ENCODE measurements around the gene UNK. TPM values are rescaled to one million over a fixed set of nuclear protein-coding genes. Genes with fewer than 3 reads are reported as not detected.
A peak's percentile ranks its signal among the peaks of the same experiment; 100 is the strongest.
"Not testable (repeated sequence)": the region's sequence is repeated elsewhere in the genome, so short reads cannot be mapped to it uniquely, and the experiment has no call there.

Gene UNK
- total RNA-seq, 4 donors from 2014 or later = 6.9 to 69.7 (median 45.5) TPM

- TF ChIP-seq POLR2A (IDR thresholded peaks at IDR 0.05) (no peak), CTCF (IDR thresholded peaks at IDR 0.05) (no peak)
- no peak for DNase-seq
- Histone ChIP-seq H3K4me3 (no peak overlapping the region), H3K9me3 (no peaks in the 10 kb centered on the region), H3K27me3 (no peaks in the 10 kb centered on the region), H3K4me1 (peaks cover 0 to 8% of the 10 kb centered on the region in 2 donors), H3K27ac (peak overlapping the region; percentile 72 to 81), H3K36me3 (no peaks in the 10 kb centered on the region)
- intact Hi-C loops (cut with DNase I; ENCODE audit: low total_unique reads) = no loop called here
These were observed 23.3 kb downstream of the UNK start for GRCh38 chr17:75807861-75808260.

- Histone ChIP-seq H3K36me3 (no peaks in the 10 kb centered on the region), H3K27me3 (no peaks in the 10 kb centered on the region), H3K27ac (peak overlapping the region; percentile 72 to 81), H3K4me3 (no peak overlapping the region), H3K9me3 (no peaks in the 10 kb centered on the region), H3K4me1 (peaks cover 0 to 8% of the 10 kb centered on the region in 2 donors)
- DNase-seq = no peak
- no peak for TF ChIP-seq POLR2A (IDR thresholded peaks at IDR 0.05)
- no peak for TF ChIP-seq CTCF (IDR thresholded peaks at IDR 0.05)
- intact Hi-C loops (cut with DNase I; ENCODE audit: low total_unique reads) = no loop called here
These were observed 23.9 kb downstream of the UNK start for GRCh38 chr17:75808549-75808904.

- Histone ChIP-seq H3K27ac (peak overlapping the region; percentile 72 to 81), H3K4me1 (peaks cover 0 to 8% of the 10 kb centered on the region in 2 donors), H3K36me3 (no peaks in the 10 kb centered on the region), H3K9me3 (no peaks in the 10 kb centered on the region), H3K4me3 (no peak overlapping the region), H3K27me3 (no peaks in the 10 kb centered on the region)
- no peak for TF ChIP-seq CTCF (IDR thresholded peaks at IDR 0.05)
- no peak for TF ChIP-seq POLR2A (IDR thresholded peaks at IDR 0.05)
- DNase-seq = peak; percentile 68 to 78
- intact Hi-C loops (cut with DNase I; ENCODE audit: low total_unique reads) = no loop called here
These were observed 24.5 kb downstream of the UNK start for GRCh38 chr17:75808905-75809621.

- Histone ChIP-seq H3K9me3 (no peaks in the 10 kb centered on the region), H3K27ac (peak overlapping the region; percentile 72 to 81), H3K27me3 (no peaks in the 10 kb centered on the region), H3K4me3 (no peak overlapping the region), H3K4me1 (peaks cover 0 to 8% of the 10 kb centered on the region in 2 donors), H3K36me3 (no peaks in the 10 kb centered on the region)
- intact Hi-C loops (cut with DNase I; ENCODE audit: low total_unique reads) = no loop called here
- TF ChIP-seq POLR2A (IDR thresholded peaks at IDR 0.05) = no peak
- TF ChIP-seq CTCF (IDR thresholded peaks at IDR 0.05) = no peak
- DNase-seq = peak in 1 of 2 donors; percentile 17
These were observed 25.1 kb downstream of the UNK start for GRCh38 chr17:75809631-75810111.

GRCh38 chr17:75810216-75810615 is 25.6 kb downstream of the UNK start:
- DNase-seq = peak in 1 of 2 donors; percentile 11
- TF ChIP-seq CTCF (IDR thresholded peaks at IDR 0.05) (no peak), POLR2A (IDR thresholded peaks at IDR 0.05) (no peak)
- H3K36me3 ChIP-seq = no peaks in the 10 kb centered on the region
- H3K9me3 ChIP-seq = no peaks in the 10 kb centered on the region
- peaks cover 0 to 8% of the 10 kb centered on the region in 2 donors for H3K4me1 ChIP-seq
- peak overlapping the region; percentile 72 to 81 for H3K27ac ChIP-seq
- intact Hi-C loops (cut with DNase I; ENCODE audit: low total_unique reads) = no loop called here
- no peak overlapping the region for H3K4me3 ChIP-seq
- no peaks in the 10 kb centered on the region for H3K27me3 ChIP-seq

- H3K27ac ChIP-seq; intact Hi-C loops (cut with DNase I; ENCODE audit: low total_unique reads); H3K36me3 ChIP-seq; H3K27me3 ChIP-seq; H3K9me3 ChIP-seq; H3K4me1 ChIP-seq; H3K4me3 ChIP-seq: not testable (repeated sequence)
- DNase-seq = peak in 1 of 2 donors; percentile 12
These were observed 26.1 kb downstream of the UNK start for GRCh38 chr17:75810756-75811155.
